ENCODE results near the gene MTOR.

DNA sequence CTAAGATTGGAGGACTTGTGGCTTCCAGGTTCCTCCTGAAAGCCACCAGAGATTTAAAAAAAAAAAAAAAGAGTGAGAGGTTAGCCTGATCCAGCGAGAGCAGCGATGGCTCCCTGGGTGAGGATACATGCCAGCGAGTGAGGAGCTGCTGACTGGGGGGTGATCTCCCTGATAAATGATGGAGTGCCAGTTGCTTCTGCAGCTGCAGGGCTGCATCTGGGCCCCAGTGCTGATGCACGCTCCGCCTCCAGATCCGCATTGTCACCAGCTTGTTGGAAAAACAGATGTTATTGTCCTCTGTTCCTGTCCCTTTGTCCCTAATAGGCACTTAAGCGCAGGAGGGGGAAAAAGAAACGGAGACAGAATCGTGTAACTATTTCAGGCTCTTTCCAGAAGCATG is 39.2 kb upstream of the MTOR start:
- no peak for TF ChIP-seq EZH2 (IDR thresholded peaks at IDR 0.05; ENCODE audit: borderline replicate concordance, low read length)
- TF ChIP-seq, protein P1, sequence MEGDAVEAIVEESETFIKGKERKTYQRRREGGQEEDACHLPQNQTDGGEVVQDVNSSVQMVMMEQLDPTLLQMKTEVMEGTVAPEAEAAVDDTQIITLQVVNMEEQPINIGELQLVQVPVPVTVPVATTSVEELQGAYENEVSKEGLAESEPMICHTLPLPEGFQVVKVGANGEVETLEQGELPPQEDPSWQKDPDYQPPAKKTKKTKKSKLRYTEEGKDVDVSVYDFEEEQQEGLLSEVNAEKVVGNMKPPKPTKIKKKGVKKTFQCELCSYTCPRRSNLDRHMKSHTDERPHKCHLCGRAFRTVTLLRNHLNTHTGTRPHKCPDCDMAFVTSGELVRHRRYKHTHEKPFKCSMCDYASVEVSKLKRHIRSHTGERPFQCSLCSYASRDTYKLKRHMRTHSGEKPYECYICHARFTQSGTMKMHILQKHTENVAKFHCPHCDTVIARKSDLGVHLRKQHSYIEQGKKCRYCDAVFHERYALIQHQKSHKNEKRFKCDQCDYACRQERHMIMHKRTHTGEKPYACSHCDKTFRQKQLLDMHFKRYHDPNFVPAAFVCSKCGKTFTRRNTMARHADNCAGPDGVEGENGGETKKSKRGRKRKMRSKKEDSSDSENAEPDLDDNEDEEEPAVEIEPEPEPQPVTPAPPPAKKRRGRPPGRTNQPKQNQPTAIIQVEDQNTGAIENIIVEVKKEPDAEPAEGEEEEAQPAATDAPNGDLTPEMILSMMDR (conservative IDR thresholded peaks at IDR 0.05 in 1 of 2, IDR thresholded peaks at IDR 0.05 in 1 of 2; ENCODE audit: extremely low read depth in 1 of 2, insufficient read depth in 1 of 2, low read depth in 1 of 2, low read length in 2 of 2), result no peak

All from mammary epithelial cell (primary cell).